Testis (tissue), 3 donors: ENCODE measurements around the gene SCYGR2. TPM values are rescaled to one million over a fixed set of nuclear protein-coding genes. Genes with fewer than 3 reads are reported as not detected.

Source experiments
- DNase-seq: peaks from one replicate; pipeline ENCODE4 v3.0.0-alpha.2; 2019
- H3K27ac ChIP-seq, 2 donors: fragments of 200-600 bp; sonication (generic); one replicate each; pipeline ENCODE4 v1.5.1; 2019
- H3K27me3 ChIP-seq: fragments of 200-600 bp; sonication (generic); one replicate; pipeline ENCODE4 v1.5.1; 2019
- H3K36me3 ChIP-seq: fragments of 200-600 bp; sonication (generic); one replicate; pipeline ENCODE4 v1.5.1; 2017; ENCODE audit warnings: low read depth; ENCODE audit errors: missing control alignments
- H3K4me1 ChIP-seq: fragments of 200-600 bp; sonication (generic); one replicate; pipeline ENCODE4 v1.5.1; 2019
- H3K4me3 ChIP-seq, 2 donors: fragments of 200-600 bp; sonication (generic); one replicate each; pipeline ENCODE4 v1.5.1; 2017 to 2019
- H3K9me3 ChIP-seq: fragments of 200-600 bp; sonication (generic); one replicate; pipeline ENCODE4 v1.5.1; 2017
- CTCF ChIP-seq, 3 experiments: fragments of 450-650 bp in 2 of 3; fragments of 200-600 bp in 1 of 3; sonication (generic) in 1 of 3; IDR thresholded peaks; one replicate each; pipeline ENCODE4 v1.5.1; 2016 to 2019; ENCODE audit warnings: antibody characterized with exemption in 3 of 3, mild to moderate bottlenecking in 2 of 3, moderate library complexity in 1 of 3
- POLR2A ChIP-seq: fragments of 450-650 bp; IDR thresholded peaks from one replicate; pipeline ENCODE4 v1.6.1; 2017; ENCODE audit warnings: antibody characterized with exemption, mild to moderate bottlenecking, moderate library complexity
- WGBS, 2 donors: methylation state at CpG; one replicate each; pipeline ENCODE4 v1.1.5; 2018; 5-methylcytosine and 5-hydroxymethylcytosine counted together
- intact Hi-C: fragments of 100-400 bp; cut with DNase I; formaldehyde crosslinking; loops from one replicate; pipeline ENCODE4 v1.15.1; 2023; ENCODE audit warnings: low total_unique reads
- polyA plus RNA-seq: library from polyadenylated mRNA; stranded (reverse); fragments of 350-450 nt; fragmentation: Illumina TruSeq; extraction: RNeasy Lipid Tissue Mini Kit (QIAGEN cat#74804); gene quantifications from one replicate; pipeline ENCODE4 v1.2.3, GENCODE V29; 2014; ENCODE audit warnings: low read depth, low replicate concordance; ENCODE audit not compliant: insufficient read depth
- total RNA-seq, 2 donors: library from RNA; depleted of rRNA; stranded (reverse); fragments of >200 nt; gene quantifications; one replicate each; pipeline ENCODE4 v1.2.3, GENCODE V29; 2016

The SCYGR2 gene
- total and polyA plus RNA-seq, 3 donors from 2014 or later: not detected

DNA sequence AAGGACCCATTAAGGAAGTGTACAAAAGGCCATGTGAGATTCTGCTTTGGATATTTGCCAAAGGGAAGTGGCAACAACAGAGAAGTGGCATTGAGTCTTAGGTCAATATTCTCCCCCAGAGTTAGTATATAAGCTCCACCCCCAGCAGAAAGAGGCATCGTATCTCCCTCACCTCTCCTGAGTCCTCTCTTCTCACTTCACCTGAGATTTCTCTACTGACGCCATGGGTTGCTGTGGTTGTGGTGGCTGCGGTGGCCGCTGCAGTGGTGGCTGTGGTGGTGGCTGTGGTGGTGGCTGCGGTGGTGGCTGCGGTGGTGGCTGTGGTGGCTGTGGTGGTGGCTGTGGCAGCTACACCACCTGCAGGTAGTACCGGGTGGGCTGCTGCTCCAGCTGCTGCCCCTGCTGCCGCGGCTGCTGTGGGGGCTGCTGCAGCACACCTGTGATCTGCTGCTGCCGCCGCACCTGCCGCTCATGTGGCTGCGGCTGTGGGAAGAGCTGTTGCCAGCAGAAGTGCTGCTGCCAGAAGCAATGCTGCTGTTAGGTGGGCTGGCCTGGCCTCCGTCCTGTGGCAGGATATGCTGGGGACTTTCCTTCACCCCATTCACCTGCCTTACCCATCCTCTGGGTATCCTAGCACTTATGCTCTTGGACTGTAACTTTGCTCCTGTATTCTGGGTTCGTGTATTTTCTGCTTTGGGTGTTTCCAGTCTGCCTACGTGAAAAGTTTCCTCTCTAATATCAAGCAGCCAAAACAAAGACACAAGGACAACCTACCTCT is 10.1 kb downstream of the SCYGR2 start:
- Histone ChIP-seq H3K4me3 (no peak overlapping the region), H3K36me3 (no peaks in the 10 kb centered on the region), H3K9me3 (no peaks in the 10 kb centered on the region), H3K27ac (no peak overlapping the region), H3K4me1 (no peaks in the 10 kb centered on the region), H3K27me3 (no peaks in the 10 kb centered on the region)
- WGBS, 2 donors: 70 to 79% methylated on average over 9 to 14 of the region's 16 CpGs
- TF ChIP-seq POLR2A (no peak), CTCF (IDR thresholded peaks at IDR 0.05) (no peak)
- intact Hi-C loops: no loop called here
- DNase-seq: no peak

DNA sequence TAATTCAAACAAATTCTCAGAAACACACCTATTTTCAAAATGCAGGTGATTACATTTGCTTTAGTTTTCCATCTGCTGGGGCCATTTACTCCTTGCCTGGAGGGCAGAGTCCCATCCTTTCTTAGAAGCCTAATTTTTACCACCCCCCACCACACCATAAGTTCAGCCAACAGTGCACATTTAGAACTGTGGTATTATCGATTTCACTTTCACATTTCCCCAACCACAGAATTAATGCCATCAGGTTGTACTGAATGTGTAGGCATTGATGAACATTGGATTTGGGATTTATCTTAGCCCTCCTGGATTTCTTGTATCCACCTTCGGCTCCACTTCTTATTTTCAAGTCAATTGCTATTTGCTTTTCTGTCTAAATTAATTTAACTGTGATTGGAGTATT is 11.4 kb downstream of the SCYGR2 start:
- no peaks in the 10 kb centered on the region for H3K27me3 ChIP-seq
- H3K4me3 ChIP-seq: no peak overlapping the region
- DNase-seq: no peak
- intact Hi-C loops: no loop called here
- H3K9me3 ChIP-seq: no peaks in the 10 kb centered on the region
- H3K36me3 ChIP-seq: no peaks in the 10 kb centered on the region
- H3K4me1 ChIP-seq: no peaks in the 10 kb centered on the region
- 79 to 89% methylated on average over 2 of the region's 2 CpGs for WGBS, 2 donors
- H3K27ac ChIP-seq: no peak overlapping the region
- TF ChIP-seq POLR2A: no peak
- TF ChIP-seq CTCF (IDR thresholded peaks at IDR 0.05): no peak

- H3K27ac ChIP-seq: no peak overlapping the region
- intact Hi-C loops: no loop called here
- H3K27me3 ChIP-seq: no peaks in the 10 kb centered on the region
- no peaks in the 10 kb centered on the region for H3K36me3 ChIP-seq
- no peak for DNase-seq
- WGBS, 2 donors: 83 to 90% methylated on average over 11 of the region's 11 CpGs
- no peaks in the 10 kb centered on the region for H3K4me1 ChIP-seq
- H3K4me3 ChIP-seq: no peak overlapping the region
- TF ChIP-seq POLR2A (no peak), CTCF (IDR thresholded peaks at IDR 0.05) (no peak)
- no peaks in the 10 kb centered on the region for H3K9me3 ChIP-seq
Measured at GRCh38 chr2:227612546-227613271, 14.0 kb downstream of the SCYGR2 start.

DNA sequence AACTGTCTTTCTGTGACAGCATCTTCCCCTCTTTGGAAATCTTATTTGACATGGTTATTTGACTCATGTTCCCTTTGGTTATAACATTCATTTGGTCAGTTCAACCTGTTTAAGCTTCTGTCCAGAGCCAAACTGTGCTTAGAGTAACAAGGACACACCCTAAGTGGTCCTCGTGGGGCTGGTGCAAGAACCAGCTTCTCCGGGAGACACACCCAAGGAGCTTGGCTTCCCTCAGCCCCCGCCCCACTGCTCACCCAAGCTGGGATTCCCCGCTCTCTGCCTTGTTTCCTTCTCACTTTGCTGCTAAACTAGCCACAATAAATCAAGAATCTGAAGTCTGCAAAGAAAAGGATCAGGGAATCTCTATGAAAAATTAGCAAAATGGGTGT is 14.6 kb downstream of the SCYGR2 start:
- DNase-seq: no peak
- WGBS, 2 donors: 84 to 89% methylated on average over 4 of the region's 4 CpGs
- TF ChIP-seq CTCF (IDR thresholded peaks at IDR 0.05): no peak
- no peak for TF ChIP-seq POLR2A

More for the DNA sequence above, 14.6 kb downstream of the SCYGR2 start:
- intact Hi-C loops: no loop called here
- no peaks in the 10 kb centered on the region for H3K36me3 ChIP-seq
- H3K27ac ChIP-seq: no peak overlapping the region
- H3K4me3 ChIP-seq: no peak overlapping the region
- no peaks in the 10 kb centered on the region for H3K9me3 ChIP-seq
- H3K4me1 ChIP-seq: no peaks in the 10 kb centered on the region
- H3K27me3 ChIP-seq: no peaks in the 10 kb centered on the region
